Liver (tissue), 3 donors: ENCODE measurements around the gene CD6.

Experiments
- EGR1 ChIP-seq, 2 donors: IDR thresholded peaks; 2 replicates each; pipeline ENCODE4 v1.6.1; 2016 to 2018; ENCODE audit warnings: antibody characterized with exemption in 2 of 2, low read depth in 2 of 2
- MAX ChIP-seq: IDR thresholded peaks from 2 replicates; pipeline ENCODE4 v1.6.1; 2016; ENCODE audit warnings: antibody characterized with exemption
- TAF1 ChIP-seq: conservative IDR thresholded peaks from 2 replicates; pipeline ENCODE4 v1.6.1; 2016; ENCODE audit warnings: antibody characterized with exemption, mild to moderate bottlenecking
- TF ChIP-seq, protein P1 (sequence below): fragments of 150-350 bp; IDR thresholded peaks from 2 replicates; pipeline ENCODE4 v1.5.1; 2017; ENCODE audit warnings: improper control_type of control experiment, low read depth, low read length; ENCODE audit not compliant: missing input control
- TF ChIP-seq, protein P2 (sequence below): IDR thresholded peaks from 2 replicates; pipeline ENCODE4 v1.6.1; 2016; ENCODE audit warnings: antibody characterized with exemption, mild to moderate bottlenecking
- donor health status: healthy.
- donor health status: healthy.

GRCh38 chr11:61049063-61049377, 77.5 kb downstream of the CD6 start:
- TF ChIP-seq MAX (no peak), EGR1 (IDR thresholded peaks at IDR 0.05; ENCODE audit: low read depth in 2 of 2) (no peak), TAF1 (no peak)
- TF ChIP-seq, protein P1, sequence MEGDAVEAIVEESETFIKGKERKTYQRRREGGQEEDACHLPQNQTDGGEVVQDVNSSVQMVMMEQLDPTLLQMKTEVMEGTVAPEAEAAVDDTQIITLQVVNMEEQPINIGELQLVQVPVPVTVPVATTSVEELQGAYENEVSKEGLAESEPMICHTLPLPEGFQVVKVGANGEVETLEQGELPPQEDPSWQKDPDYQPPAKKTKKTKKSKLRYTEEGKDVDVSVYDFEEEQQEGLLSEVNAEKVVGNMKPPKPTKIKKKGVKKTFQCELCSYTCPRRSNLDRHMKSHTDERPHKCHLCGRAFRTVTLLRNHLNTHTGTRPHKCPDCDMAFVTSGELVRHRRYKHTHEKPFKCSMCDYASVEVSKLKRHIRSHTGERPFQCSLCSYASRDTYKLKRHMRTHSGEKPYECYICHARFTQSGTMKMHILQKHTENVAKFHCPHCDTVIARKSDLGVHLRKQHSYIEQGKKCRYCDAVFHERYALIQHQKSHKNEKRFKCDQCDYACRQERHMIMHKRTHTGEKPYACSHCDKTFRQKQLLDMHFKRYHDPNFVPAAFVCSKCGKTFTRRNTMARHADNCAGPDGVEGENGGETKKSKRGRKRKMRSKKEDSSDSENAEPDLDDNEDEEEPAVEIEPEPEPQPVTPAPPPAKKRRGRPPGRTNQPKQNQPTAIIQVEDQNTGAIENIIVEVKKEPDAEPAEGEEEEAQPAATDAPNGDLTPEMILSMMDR = no peak
- TF ChIP-seq, protein P2, sequence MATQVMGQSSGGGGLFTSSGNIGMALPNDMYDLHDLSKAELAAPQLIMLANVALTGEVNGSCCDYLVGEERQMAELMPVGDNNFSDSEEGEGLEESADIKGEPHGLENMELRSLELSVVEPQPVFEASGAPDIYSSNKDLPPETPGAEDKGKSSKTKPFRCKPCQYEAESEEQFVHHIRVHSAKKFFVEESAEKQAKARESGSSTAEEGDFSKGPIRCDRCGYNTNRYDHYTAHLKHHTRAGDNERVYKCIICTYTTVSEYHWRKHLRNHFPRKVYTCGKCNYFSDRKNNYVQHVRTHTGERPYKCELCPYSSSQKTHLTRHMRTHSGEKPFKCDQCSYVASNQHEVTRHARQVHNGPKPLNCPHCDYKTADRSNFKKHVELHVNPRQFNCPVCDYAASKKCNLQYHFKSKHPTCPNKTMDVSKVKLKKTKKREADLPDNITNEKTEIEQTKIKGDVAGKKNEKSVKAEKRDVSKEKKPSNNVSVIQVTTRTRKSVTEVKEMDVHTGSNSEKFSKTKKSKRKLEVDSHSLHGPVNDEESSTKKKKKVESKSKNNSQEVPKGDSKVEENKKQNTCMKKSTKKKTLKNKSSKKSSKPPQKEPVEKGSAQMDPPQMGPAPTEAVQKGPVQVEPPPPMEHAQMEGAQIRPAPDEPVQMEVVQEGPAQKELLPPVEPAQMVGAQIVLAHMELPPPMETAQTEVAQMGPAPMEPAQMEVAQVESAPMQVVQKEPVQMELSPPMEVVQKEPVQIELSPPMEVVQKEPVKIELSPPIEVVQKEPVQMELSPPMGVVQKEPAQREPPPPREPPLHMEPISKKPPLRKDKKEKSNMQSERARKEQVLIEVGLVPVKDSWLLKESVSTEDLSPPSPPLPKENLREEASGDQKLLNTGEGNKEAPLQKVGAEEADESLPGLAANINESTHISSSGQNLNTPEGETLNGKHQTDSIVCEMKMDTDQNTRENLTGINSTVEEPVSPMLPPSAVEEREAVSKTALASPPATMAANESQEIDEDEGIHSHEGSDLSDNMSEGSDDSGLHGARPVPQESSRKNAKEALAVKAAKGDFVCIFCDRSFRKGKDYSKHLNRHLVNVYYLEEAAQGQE = no peak
